ENCODE results near the gene PNLIPRP3. TPM values are rescaled to one million over a fixed set of nuclear protein-coding genes. Genes with fewer than 3 reads are reported as not detected.
A peak's percentile ranks its signal among the peaks of the same experiment; 100 is the strongest.

PNLIPRP3 gene
- total and polyA plus RNA-seq, 12 donors, result 0.11 to 0.14 (median 0.11) TPM; not detected in 9

DNA sequence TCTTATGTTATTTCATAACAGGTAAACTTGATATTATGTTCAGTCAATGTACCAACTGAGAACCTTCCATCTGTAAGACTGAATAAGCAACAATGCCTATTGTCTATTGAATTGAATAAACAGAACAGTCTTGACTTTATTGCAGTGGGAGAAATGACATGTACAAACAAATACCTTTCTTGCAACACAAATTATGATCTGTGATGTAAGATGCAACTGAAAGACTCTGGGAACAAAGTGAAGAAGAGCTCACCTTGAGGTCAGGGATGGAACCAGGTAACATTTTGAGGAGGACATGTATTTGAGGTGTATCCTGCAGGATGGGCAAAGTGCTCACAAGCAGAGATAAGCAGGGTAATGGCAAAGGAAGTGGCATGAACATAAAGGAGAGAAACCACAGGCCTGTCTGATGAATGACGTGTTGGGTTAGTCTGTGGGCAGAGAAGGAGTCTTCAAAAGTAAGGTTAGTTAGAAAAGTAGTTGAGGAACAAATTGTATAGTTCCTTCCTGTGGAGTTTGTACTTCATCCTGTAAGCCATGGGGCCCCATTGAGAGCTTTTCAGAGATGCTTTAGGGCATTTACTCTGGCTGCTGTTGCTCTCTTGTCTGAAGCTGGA, 9.5 kb downstream of the PNLIPRP3 start:
- DNase-seq, result no peak
- Histone ChIP-seq H3K27me3 (no peaks in the 10 kb centered on the region), H3K9me3 (replicated peaks in 1 of 3) (no peaks in the 10 kb centered on the region), H3K4me3 (no peak overlapping the region), H3K27ac (no peak overlapping the region), H3K4me1 (replicated peaks in 1 of 2) (no peaks in the 10 kb centered on the region), H3K36me3 (replicated peaks in 1 of 2) (no peaks in the 10 kb centered on the region)
- intact Hi-C loops (cut with DNase I), result no loop called here
- 67 to 85% (median 76%) methylated on average over 1 of the region's 1 CpG for WGBS, 4 donors
- TF ChIP-seq POLR2A (IDR thresholded peaks at IDR 0.05), result no peak
- TF ChIP-seq, protein P1, sequence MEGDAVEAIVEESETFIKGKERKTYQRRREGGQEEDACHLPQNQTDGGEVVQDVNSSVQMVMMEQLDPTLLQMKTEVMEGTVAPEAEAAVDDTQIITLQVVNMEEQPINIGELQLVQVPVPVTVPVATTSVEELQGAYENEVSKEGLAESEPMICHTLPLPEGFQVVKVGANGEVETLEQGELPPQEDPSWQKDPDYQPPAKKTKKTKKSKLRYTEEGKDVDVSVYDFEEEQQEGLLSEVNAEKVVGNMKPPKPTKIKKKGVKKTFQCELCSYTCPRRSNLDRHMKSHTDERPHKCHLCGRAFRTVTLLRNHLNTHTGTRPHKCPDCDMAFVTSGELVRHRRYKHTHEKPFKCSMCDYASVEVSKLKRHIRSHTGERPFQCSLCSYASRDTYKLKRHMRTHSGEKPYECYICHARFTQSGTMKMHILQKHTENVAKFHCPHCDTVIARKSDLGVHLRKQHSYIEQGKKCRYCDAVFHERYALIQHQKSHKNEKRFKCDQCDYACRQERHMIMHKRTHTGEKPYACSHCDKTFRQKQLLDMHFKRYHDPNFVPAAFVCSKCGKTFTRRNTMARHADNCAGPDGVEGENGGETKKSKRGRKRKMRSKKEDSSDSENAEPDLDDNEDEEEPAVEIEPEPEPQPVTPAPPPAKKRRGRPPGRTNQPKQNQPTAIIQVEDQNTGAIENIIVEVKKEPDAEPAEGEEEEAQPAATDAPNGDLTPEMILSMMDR (IDR thresholded peaks at IDR 0.05), result no peak

DNA sequence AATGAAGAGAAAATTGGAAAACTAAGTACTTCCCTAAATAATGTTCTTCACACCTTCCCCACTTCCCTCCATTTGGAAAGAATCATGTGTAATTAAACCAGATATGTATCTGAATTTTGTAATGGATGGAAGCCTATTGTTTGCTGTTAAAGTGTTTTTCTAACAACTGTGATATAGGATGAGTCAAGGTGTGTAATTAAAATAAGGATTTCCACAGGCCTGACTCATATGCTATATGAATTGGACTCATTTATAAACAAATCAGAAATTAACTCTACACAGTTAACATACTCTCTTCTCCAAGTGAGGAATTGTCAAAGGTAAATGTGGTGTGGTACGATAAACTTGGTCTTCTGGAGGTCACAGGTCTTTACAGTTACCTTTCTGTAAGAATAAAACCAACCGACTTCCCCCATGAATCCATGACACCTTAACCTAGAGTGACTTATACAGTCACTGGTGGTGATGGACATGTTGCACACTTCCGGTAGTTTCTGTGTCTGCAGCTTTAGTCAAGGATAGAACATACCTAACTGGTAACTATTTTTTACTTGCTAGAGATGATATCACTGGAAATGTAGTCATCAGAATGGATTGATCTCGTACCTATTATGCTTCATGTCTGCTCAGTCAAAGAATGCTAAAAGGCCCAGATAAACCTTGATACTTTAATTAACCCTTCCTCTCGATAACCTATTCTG, 12.8 kb downstream of the PNLIPRP3 start:
- Histone ChIP-seq H3K36me3 (replicated peaks in 1 of 2) (no peaks in the 10 kb centered on the region), H3K4me3 (no peak overlapping the region), H3K9me3 (replicated peaks in 1 of 3) (no peaks in the 10 kb centered on the region), H3K4me1 (replicated peaks in 1 of 2) (no peaks in the 10 kb centered on the region), H3K27me3 (no peaks in the 10 kb centered on the region), H3K27ac (no peak overlapping the region)
- no peak for TF ChIP-seq POLR2A (IDR thresholded peaks at IDR 0.05)
- TF ChIP-seq, protein P1 (IDR thresholded peaks at IDR 0.05), result no peak
- no peak for DNase-seq
- intact Hi-C loops (cut with DNase I), result no loop called here
- 83 to 88% (median 87%) methylated on average over 5 of the region's 5 CpGs for WGBS, 4 donors

DNA sequence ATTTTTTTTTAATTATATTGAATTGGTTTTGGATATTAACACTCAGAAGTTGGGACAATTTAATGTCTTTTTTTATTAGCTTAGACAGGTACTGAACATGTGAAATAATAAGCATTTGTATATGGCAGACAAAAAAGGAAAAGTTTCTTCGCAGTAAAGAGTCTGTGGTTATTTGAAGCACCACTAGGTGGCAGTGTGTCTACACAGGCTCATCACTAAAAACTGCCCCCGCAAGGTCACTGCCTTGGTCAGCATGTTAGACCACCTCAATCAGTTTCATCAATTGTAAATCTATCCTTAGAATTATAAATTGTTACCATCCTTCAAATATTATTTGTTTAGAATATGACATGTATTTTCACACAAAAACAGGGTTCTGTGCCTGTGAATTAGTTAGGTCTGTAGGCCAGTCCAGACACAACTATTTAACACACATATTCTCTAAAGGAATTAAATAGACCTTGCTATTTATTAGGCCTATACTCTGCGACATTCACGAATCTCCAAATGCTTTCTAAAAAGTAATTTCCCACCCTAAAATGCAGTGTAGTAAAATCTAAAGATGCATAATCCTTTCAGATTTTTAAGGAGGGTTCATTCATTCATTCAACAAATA, 17.0 kb downstream of the PNLIPRP3 start:
- H3K9me3 ChIP-seq (replicated peaks in 1 of 3), result no peaks in the 10 kb centered on the region
- H3K36me3 ChIP-seq (replicated peaks in 1 of 2), result no peaks in the 10 kb centered on the region
- no peaks in the 10 kb centered on the region for H3K27me3 ChIP-seq
- no peaks in the 10 kb centered on the region for H3K4me1 ChIP-seq (replicated peaks in 1 of 2)
- TF ChIP-seq, protein P1 (IDR thresholded peaks at IDR 0.05), result peak; percentile 45 to 81 (median 56)
- TF ChIP-seq POLR2A (IDR thresholded peaks at IDR 0.05), result no peak
- intact Hi-C loops (cut with DNase I), result no loop called here
- H3K4me3 ChIP-seq, result no peak overlapping the region
- DNase-seq, result peak in 2 of 7 donors; percentile 23 to 35
- no peak overlapping the region for H3K27ac ChIP-seq
- WGBS, 4 donors, result 31 to 47% (median 40%) methylated on average over 4 of the region's 4 CpGs

DNA sequence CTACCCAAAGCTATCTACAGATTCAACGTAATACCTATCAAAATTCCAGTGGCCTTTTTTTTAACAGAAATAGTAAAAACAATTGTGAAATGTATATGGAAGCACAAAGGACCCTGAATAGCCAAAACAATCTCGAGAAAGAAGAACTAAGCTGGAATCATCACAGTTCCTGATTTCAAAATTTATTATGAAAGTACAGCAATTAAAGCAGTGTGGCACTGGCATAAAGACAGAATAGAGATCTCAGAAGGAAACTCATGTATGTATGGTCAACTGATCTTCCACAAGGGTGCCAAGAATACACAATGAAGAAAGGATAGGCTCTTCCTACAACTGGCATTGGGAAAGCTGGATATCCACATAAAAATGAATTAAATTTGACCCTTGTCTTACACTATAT, 23.2 kb downstream of the PNLIPRP3 start:
- Histone ChIP-seq H3K4me1 (replicated peaks in 1 of 2) (no peaks in the 10 kb centered on the region), H3K27ac (no peak overlapping the region), H3K27me3 (no peaks in the 10 kb centered on the region), H3K9me3 (replicated peaks in 1 of 3) (no peaks in the 10 kb centered on the region), H3K36me3 (replicated peaks in 1 of 2) (no peaks in the 10 kb centered on the region), H3K4me3 (no peak overlapping the region)
- DNase-seq, result no peak
- no peak for TF ChIP-seq POLR2A (IDR thresholded peaks at IDR 0.05)
- TF ChIP-seq, protein P1 (IDR thresholded peaks at IDR 0.05), result no peak
- intact Hi-C loops (cut with DNase I), result no loop called here
- 53 to 70% (median 59%) methylated on average over 2 of the region's 2 CpGs for WGBS, 4 donors

All from adrenal gland (tissue), 12 donors.